Naive thymus-derived CD4-positive, alpha-beta T cell (primary cell): ENCODE measurements around the gene NUAK1. TPM values are rescaled to one million over a fixed set of nuclear protein-coding genes. Genes with fewer than 3 reads are reported as not detected.

Source experiments
- ATAC-seq: fragments of 150-1000 bp; cut with Tn5 transposase; 2 replicates; pipeline ENCODE4 v1.10.0; 2021; ENCODE audit warnings: mild to moderate bottlenecking, moderate library complexity
- CTCF ChIA-PET: fragments of 350-600 bp; sonication (Branson Sonifier 250); formaldehyde crosslinking; loops from one replicate; lab custom pipeline; 2021; ENCODE audit warnings: antibody characterized with exemption; lab: Charles Lee
- POLR2A ChIA-PET: fragments of 350-600 bp; sonication (Branson Sonifier 250); formaldehyde crosslinking; loops from one replicate; lab custom pipeline; 2021; ENCODE audit warnings: antibody characterized with exemption, inconsistent platforms; lab: Charles Lee
- DNase-seq, 9 donors: peaks; one replicate each; pipeline versions ENCODE4 v3.0.0 to v3.0.0-alpha.2; 2020 to 2022; ENCODE audit warnings: mixed read lengths in 1 of 9
- H3K27ac ChIP-seq: one replicate; pipeline ENCODE4 v1.7.0; 2013; ENCODE audit warnings: mild to moderate bottlenecking, low read depth, low read length, moderate library complexity
- H3K27me3 ChIP-seq, 2 donors: one replicate each; pipeline ENCODE4 v1.7.0; 2013; ENCODE audit warnings: low read length in 2 of 2, mild to moderate bottlenecking in 2 of 2, moderate library complexity in 2 of 2; ENCODE audit not compliant: control insufficient read depth in 2 of 2, insufficient read depth in 2 of 2
- H3K36me3 ChIP-seq, 3 experiments: 1 replicate in 2 of 3; 2 replicates in 1 of 3; pipeline ENCODE4 v1.7.0; 2013; ENCODE audit warnings: low read length in 3 of 3, mild to moderate bottlenecking in 3 of 3, moderate library complexity in 1 of 3; ENCODE audit not compliant: insufficient read depth in 3 of 3, control insufficient read depth in 2 of 3
- H3K4me1 ChIP-seq, 2 donors: one replicate each; pipeline ENCODE4 v1.7.0; 2013; ENCODE audit warnings: low read length in 2 of 2, mild to moderate bottlenecking in 2 of 2, moderate library complexity in 1 of 2; ENCODE audit not compliant: control insufficient read depth in 2 of 2, insufficient read depth in 2 of 2
- H3K4me3 ChIP-seq: 2 replicates; pipeline ENCODE4 v1.7.0; 2013; ENCODE audit warnings: mild to moderate bottlenecking, low read length
- H3K9me3 ChIP-seq, 3 experiments: 1 replicate in 2 of 3; 2 replicates in 1 of 3; pipeline ENCODE4 v1.7.0; 2013; ENCODE audit warnings: low read length in 3 of 3; ENCODE audit not compliant: control insufficient read depth in 2 of 3
- H3K27ac Mint-ChIP-seq, 9 donors: one replicate each; pipeline ENCODE4 v1.8.0; 2020 to 2022; ENCODE audit warnings: mixed read lengths in 9 of 9, mild to moderate bottlenecking in 8 of 9, moderate library complexity in 5 of 9, inconsistent platforms in 2 of 9
- H3K27me3 Mint-ChIP-seq, 5 donors: one replicate each; pipeline ENCODE4 v1.8.0; 2021 to 2022; ENCODE audit warnings: mixed read lengths in 5 of 5, mild to moderate bottlenecking in 1 of 5
- H3K36me3 Mint-ChIP-seq, 5 donors: one replicate each; pipeline ENCODE4 v1.8.0; 2020 to 2022; ENCODE audit warnings: mixed read lengths in 5 of 5, mild to moderate bottlenecking in 3 of 5, inconsistent platforms in 1 of 5
- H3K4me1 Mint-ChIP-seq, 7 donors: one replicate each; pipeline ENCODE4 v1.8.0; 2020 to 2022; ENCODE audit warnings: mixed read lengths in 7 of 7, mild to moderate bottlenecking in 3 of 7, inconsistent platforms in 1 of 7
- H3K4me3 Mint-ChIP-seq, 10 donors: one replicate each; pipeline ENCODE4 v1.8.0; 2020 to 2022; ENCODE audit warnings: mild to moderate bottlenecking in 10 of 10, mixed read lengths in 10 of 10, moderate library complexity in 6 of 10, inconsistent platforms in 2 of 10
- H3K9me3 Mint-ChIP-seq, 11 donors: one replicate each; pipeline ENCODE4 v1.8.0; 2020 to 2022; ENCODE audit warnings: mixed read lengths in 11 of 11, mild to moderate bottlenecking in 4 of 11, inconsistent platforms in 1 of 11, moderate library complexity in 1 of 11
- intact Hi-C, 2 donors: fragments of 100-400 bp; cut with micrococcal nuclease; formaldehyde crosslinking; loops; one replicate each; pipeline ENCODE4 v1.15.1; 2023
- polyA plus RNA-seq, 2 donors: library from polyadenylated mRNA; unstranded; fragments of 300-500 nt; fragmentation: Illumina TruSeq; gene quantifications; one replicate each; pipeline ENCODE4 v1.2.3, GENCODE V29; 2021
- total RNA-seq, 6 experiments: library from RNA in 5 of 6; stranded (reverse) in 5 of 6; gene quantifications; 1 replicate in 5 of 6; 2 replicates in 1 of 6; pipeline ENCODE4 v1.2.3 and lab custom pipeline; 2021 to 2026

Gene NUAK1
- total and polyA plus RNA-seq, 7 experiments from 2014 or later = 0.02 to 0.51 (median 0.08) TPM; not detected in 4

DNA sequence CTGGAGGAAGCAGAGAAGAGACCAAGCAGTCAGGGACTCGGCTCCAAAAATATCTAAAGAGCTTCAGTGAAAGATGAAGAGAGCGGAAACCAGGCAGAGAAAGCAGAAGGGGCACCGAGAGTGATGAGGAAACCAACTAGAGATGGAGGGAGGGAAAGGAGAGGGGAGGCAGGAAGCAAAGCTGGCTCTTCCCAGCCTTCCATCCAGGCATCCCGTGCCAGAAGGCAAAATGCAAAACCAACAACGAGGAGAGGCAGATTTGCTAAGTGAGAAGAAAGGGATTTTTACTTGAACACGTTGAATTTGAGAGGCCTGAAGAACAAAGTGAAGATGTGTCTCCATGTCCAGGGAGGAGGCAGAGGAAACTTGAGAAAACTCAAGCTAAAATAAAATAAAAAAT lies 90.1 kb downstream of the NUAK1 start:
- DNase-seq = no peak

GRCh38 chr12:106048016-106048415 lies 90.7 kb downstream of the NUAK1 start:
- POLR2A ChIA-PET = no interaction called here
- H3K4me3 ChIP-seq = no peak overlapping the region
- H3K9me3 ChIP-seq = no peaks in the 10 kb centered on the region
- no peak overlapping the region for H3K27ac ChIP-seq
- ATAC-seq (no peak), DNase-seq (no peak)
- no peaks in the 10 kb centered on the region for H3K4me1 Mint-ChIP-seq
- H3K27ac Mint-ChIP-seq = no peak overlapping the region
- no peaks in the 10 kb centered on the region for H3K4me1 ChIP-seq
- intact Hi-C loops = no loop called here
- H3K27me3 Mint-ChIP-seq = peaks cover 2 to 50% (median 31%) of the 10 kb centered on the region in 5 donors
- CTCF ChIA-PET = no interaction called here
- H3K9me3 Mint-ChIP-seq = peaks cover 0 to 5% (median 0%) of the 10 kb centered on the region in 11 donors
- no peaks in the 10 kb centered on the region for H3K27me3 ChIP-seq
- H3K36me3 ChIP-seq = no peaks in the 10 kb centered on the region
- no peak overlapping the region for H3K4me3 Mint-ChIP-seq
- no peaks in the 10 kb centered on the region for H3K36me3 Mint-ChIP-seq

More for the DNA sequence above, 90.1 kb downstream of the NUAK1 start:
- Histone ChIP-seq H3K4me3 (no peak overlapping the region), H3K27me3 (no peaks in the 10 kb centered on the region), H3K9me3 (no peaks in the 10 kb centered on the region), H3K4me1 (no peaks in the 10 kb centered on the region), H3K27ac (no peak overlapping the region), H3K36me3 (no peaks in the 10 kb centered on the region)
- ChIA-PET POLR2A (no interaction called here), CTCF (no interaction called here)
- peaks cover 0 to 7% (median 1%) of the 10 kb centered on the region in 11 donors for H3K9me3 Mint-ChIP-seq
- H3K27me3 Mint-ChIP-seq = peaks cover 2 to 50% (median 29%) of the 10 kb centered on the region in 5 donors
- no peaks in the 10 kb centered on the region for H3K36me3 Mint-ChIP-seq
- intact Hi-C loops = no loop called here
- no peak overlapping the region for H3K4me3 Mint-ChIP-seq
- H3K27ac Mint-ChIP-seq = peak overlapping the region in 1 of 9 donors; percentile 28
- H3K4me1 Mint-ChIP-seq = no peaks in the 10 kb centered on the region
- ATAC-seq = no peak

GRCh38 chr12:106046947-106047346 lies 91.8 kb downstream of the NUAK1 start:
- DNase-seq = no peak
- Mint-ChIP-seq H3K36me3 (no peaks in the 10 kb centered on the region), H3K27ac (no peak overlapping the region), H3K4me1 (no peaks in the 10 kb centered on the region), H3K27me3 (peaks cover 2 to 43% (median 36%) of the 10 kb centered on the region in 5 donors), H3K4me3 (no peak overlapping the region), H3K9me3 (peaks cover 0 to 5% (median 0%) of the 10 kb centered on the region in 11 donors)
- H3K27me3 ChIP-seq = no peaks in the 10 kb centered on the region
- no peaks in the 10 kb centered on the region for H3K9me3 ChIP-seq
- H3K36me3 ChIP-seq = no peaks in the 10 kb centered on the region
- H3K27ac ChIP-seq = no peak overlapping the region
- intact Hi-C loops = no loop called here
- H3K4me3 ChIP-seq = no peak overlapping the region
- H3K4me1 ChIP-seq = no peaks in the 10 kb centered on the region
- ChIA-PET CTCF (no interaction called here), POLR2A (no interaction called here)
- ATAC-seq = no peak

DNA sequence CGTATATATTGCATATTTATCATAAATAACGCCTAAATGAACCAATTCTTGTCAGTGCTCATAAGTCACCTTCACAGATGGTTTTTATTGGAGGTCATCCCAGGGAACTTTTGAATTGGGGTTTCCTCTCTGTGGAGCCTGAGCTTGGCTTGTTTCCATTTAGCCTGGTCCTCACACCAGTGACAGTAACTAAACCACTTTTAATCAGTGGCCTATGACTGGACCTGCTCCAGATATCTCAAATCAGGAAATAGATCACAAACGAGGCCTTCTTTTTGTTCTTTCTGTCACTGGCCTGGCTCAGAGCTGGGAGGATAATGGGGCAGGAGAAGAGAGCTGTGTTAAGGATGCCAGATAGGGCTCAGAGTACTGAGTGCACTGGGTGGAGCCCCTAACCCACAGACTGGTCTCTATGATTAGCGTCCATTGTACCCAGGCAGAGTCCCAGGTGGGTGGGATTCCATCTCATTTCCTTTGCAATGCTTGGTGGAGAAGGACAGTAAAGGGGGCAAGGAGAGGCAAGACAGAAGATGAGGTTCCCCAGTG lies 92.4 kb downstream of the NUAK1 start:
- intact Hi-C loops = no loop called here
- Mint-ChIP-seq H3K36me3 (no peaks in the 10 kb centered on the region), H3K9me3 (peaks cover 0 to 5% (median 0%) of the 10 kb centered on the region in 11 donors), H3K27me3 (peaks cover 0 to 40% (median 31%) of the 10 kb centered on the region in 5 donors), H3K27ac (no peak overlapping the region), H3K4me1 (no peaks in the 10 kb centered on the region), H3K4me3 (no peak overlapping the region)
- no peaks in the 10 kb centered on the region for H3K27me3 ChIP-seq
- ATAC-seq = no peak
- H3K4me3 ChIP-seq = no peak overlapping the region
- no peaks in the 10 kb centered on the region for H3K9me3 ChIP-seq
- DNase-seq = no peak
- ChIA-PET CTCF (no interaction called here), POLR2A (no interaction called here)
- no peak overlapping the region for H3K27ac ChIP-seq
- H3K4me1 ChIP-seq = no peaks in the 10 kb centered on the region
- H3K36me3 ChIP-seq = no peaks in the 10 kb centered on the region

GRCh38 chr12:106045251-106045674 lies 93.5 kb downstream of the NUAK1 start:
- Mint-ChIP-seq H3K27ac (no peak overlapping the region), H3K27me3 (peaks cover 2 to 37% (median 28%) of the 10 kb centered on the region in 5 donors), H3K4me1 (no peaks in the 10 kb centered on the region), H3K4me3 (no peak overlapping the region), H3K9me3 (peaks cover 0 to 5% (median 0%) of the 10 kb centered on the region in 11 donors), H3K36me3 (no peaks in the 10 kb centered on the region)
- ChIA-PET POLR2A (no interaction called here), CTCF (no interaction called here)
- intact Hi-C loops = no loop called here
- DNase-seq (no peak), ATAC-seq (no peak)
- Histone ChIP-seq H3K9me3 (no peaks in the 10 kb centered on the region), H3K36me3 (no peaks in the 10 kb centered on the region), H3K27me3 (no peaks in the 10 kb centered on the region), H3K4me3 (no peak overlapping the region), H3K4me1 (no peaks in the 10 kb centered on the region), H3K27ac (no peak overlapping the region)

- H3K4me1 ChIP-seq = no peaks in the 10 kb centered on the region
- ATAC-seq = no peak
- intact Hi-C loops = no loop called here
- peaks cover 2 to 35% (median 25%) of the 10 kb centered on the region in 5 donors for H3K27me3 Mint-ChIP-seq
- DNase-seq = no peak
- ChIA-PET CTCF (no interaction called here), POLR2A (no interaction called here)
- no peaks in the 10 kb centered on the region for H3K36me3 ChIP-seq
- H3K4me3 ChIP-seq = no peak overlapping the region
- no peak overlapping the region for H3K27ac Mint-ChIP-seq
- H3K4me3 Mint-ChIP-seq = no peak overlapping the region
- peaks cover 0 to 5% (median 0%) of the 10 kb centered on the region in 11 donors for H3K9me3 Mint-ChIP-seq
- H3K9me3 ChIP-seq = no peaks in the 10 kb centered on the region
- no peaks in the 10 kb centered on the region for H3K36me3 Mint-ChIP-seq
- H3K27ac ChIP-seq = no peak overlapping the region
- H3K27me3 ChIP-seq = no peaks in the 10 kb centered on the region
- H3K4me1 Mint-ChIP-seq = no peaks in the 10 kb centered on the region
These were observed 94.0 kb downstream of the NUAK1 start for GRCh38 chr12:106044773-106045172.

DNA sequence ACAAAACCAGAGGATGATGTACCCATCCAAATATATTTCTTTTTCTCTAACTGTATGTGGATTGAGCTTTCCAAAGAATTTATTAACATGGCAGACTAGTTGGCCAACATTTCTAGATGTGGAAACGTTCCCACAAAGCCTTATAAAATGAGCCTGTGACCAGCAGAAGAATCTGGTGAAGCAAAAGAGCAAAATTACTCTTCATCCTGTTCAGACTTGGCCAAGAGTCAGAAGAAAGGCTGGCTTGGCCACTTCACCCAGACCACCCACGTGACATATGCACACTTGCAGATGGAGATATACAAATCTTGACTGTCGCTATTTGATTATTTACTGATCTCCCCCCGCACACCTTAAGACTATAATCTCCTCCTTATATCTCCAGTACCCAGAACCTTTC lies 96.7 kb downstream of the NUAK1 start:
- ATAC-seq (no peak), DNase-seq (no peak)
- Mint-ChIP-seq H3K36me3 (no peaks in the 10 kb centered on the region), H3K4me1 (peaks cover 0 to 1% (median 0%) of the 10 kb centered on the region in 7 donors), H3K27me3 (peaks cover 2 to 25% (median 20%) of the 10 kb centered on the region in 5 donors), H3K9me3 (peaks cover 0 to 5% (median 0%) of the 10 kb centered on the region in 11 donors), H3K4me3 (no peak overlapping the region), H3K27ac (no peak overlapping the region)
- ChIA-PET CTCF (no interaction called here), POLR2A (no interaction called here)
- H3K4me3 ChIP-seq = no peak overlapping the region
- no peaks in the 10 kb centered on the region for H3K9me3 ChIP-seq
- H3K36me3 ChIP-seq = no peaks in the 10 kb centered on the region
- H3K4me1 ChIP-seq = no peaks in the 10 kb centered on the region
- H3K27ac ChIP-seq = no peak overlapping the region
- no peaks in the 10 kb centered on the region for H3K27me3 ChIP-seq
- intact Hi-C loops = no loop called here
